ENCODE data around the gene KRAS.
A peak's percentile ranks its signal among the peaks of the same experiment; 100 is the strongest.

The KRAS gene

GRCh38 chr12:25254271-25254880 is 3.6 kb upstream of the KRAS start:
- no peak for DNase-seq

GRCh38 chr12:25253371-25254068 is 2.8 kb upstream of the KRAS start:
- no peak for DNase-seq

GRCh38 chr12:25252946-25253345 is 2.2 kb upstream of the KRAS start:
- DNase-seq = no peak

GRCh38 chr12:25251769-25252168 is 1.0 kb upstream of the KRAS start:
- no peak for DNase-seq

- DNase-seq = peak; percentile 63
These were observed 594 bp downstream of the KRAS start for GRCh38 chr12:25249931-25250738.

GRCh38 chr12:25248732-25249131 is 2.0 kb downstream of the KRAS start:
- DNase-seq = no peak

- no peak for DNase-seq
These were observed 2.6 kb downstream of the KRAS start for GRCh38 chr12:25248137-25248536.

GRCh38 chr12:25245491-25245890 is 5.2 kb downstream of the KRAS start:
- DNase-seq = no peak

GRCh38 chr12:25243680-25243990 is 7.1 kb downstream of the KRAS start:
- DNase-seq = no peak

- DNase-seq = no peak
These were observed 7.6 kb downstream of the KRAS start for GRCh38 chr12:25242981-25243679.

GRCh38 chr12:25241167-25242020 is 9.3 kb downstream of the KRAS start:
- peak; percentile 20 for DNase-seq

- no peak for DNase-seq
These were observed 14.1 kb downstream of the KRAS start for GRCh38 chr12:25236626-25237025.

GRCh38 chr12:25236190-25236589 is 14.5 kb downstream of the KRAS start:
- DNase-seq = no peak

- no peak for DNase-seq
These were observed 37.4 kb downstream of the KRAS start for GRCh38 chr12:25213338-25213737.

GRCh38 chr12:25208554-25208953 is 42.2 kb downstream of the KRAS start:
- DNase-seq = no peak

GRCh38 chr12:25207846-25208245 is 42.9 kb downstream of the KRAS start:
- DNase-seq = no peak

- DNase-seq = no peak
These were observed 43.3 kb downstream of the KRAS start for GRCh38 chr12:25207411-25207810.

- DNase-seq = no peak
These were observed 48.6 kb downstream of the KRAS start for GRCh38 chr12:25202137-25202536.

- no peak for DNase-seq
These were observed 50.0 kb downstream of the KRAS start for GRCh38 chr12:25200703-25201102.

GRCh38 chr12:25197608-25198007 is 53.1 kb downstream of the KRAS start:
- DNase-seq = no peak

- DNase-seq = peak; percentile 99
These were observed 55.4 kb downstream of the KRAS start, which contains the start of the genes DNAI7 and ETFRF1 for GRCh38 chr12:25195056-25195971. DNAI7 (minus strand) TSS chr12:25195160; CDS start chr12:25195078, 82 bp downstream. ETFRF1 (plus strand) TSS chr12:25195237; CDS start chr12:25203957, 8,720 bp downstream.

Data from CD4-positive, alpha-beta T cell treated with Interleukin-17A for 4 hours (primary cell).